SK-N-SH treated with all-trans-retinoic acid at 6 μM for 48 hours (cell line): ENCODE results near the gene COBL.

ENCODE experiments used
- ARNTL ChIP-seq: fragments of 450-650 bp; formaldehyde crosslinking; IDR thresholded peaks from 2 replicates; pipeline ENCODE4 v1.5.0; 2020; ENCODE audit warnings: low read depth, mild to moderate bottlenecking, moderate library complexity, borderline replicate concordance
- RARB ChIP-seq: fragments of 250-450 bp; sonication (Bioruptor Pico); IDR thresholded peaks from 2 replicates; pipeline ENCODE4 v1.8.0; 2021; ENCODE audit warnings: mild to moderate bottlenecking, moderate library complexity
- ZNF565 ChIP-seq: fragments of 450-650 bp; formaldehyde crosslinking; conservative IDR thresholded peaks from 2 replicates; pipeline ENCODE4 v1.5.0; 2020; ENCODE audit warnings: low read depth, mild to moderate bottlenecking, moderate library complexity

DNA sequence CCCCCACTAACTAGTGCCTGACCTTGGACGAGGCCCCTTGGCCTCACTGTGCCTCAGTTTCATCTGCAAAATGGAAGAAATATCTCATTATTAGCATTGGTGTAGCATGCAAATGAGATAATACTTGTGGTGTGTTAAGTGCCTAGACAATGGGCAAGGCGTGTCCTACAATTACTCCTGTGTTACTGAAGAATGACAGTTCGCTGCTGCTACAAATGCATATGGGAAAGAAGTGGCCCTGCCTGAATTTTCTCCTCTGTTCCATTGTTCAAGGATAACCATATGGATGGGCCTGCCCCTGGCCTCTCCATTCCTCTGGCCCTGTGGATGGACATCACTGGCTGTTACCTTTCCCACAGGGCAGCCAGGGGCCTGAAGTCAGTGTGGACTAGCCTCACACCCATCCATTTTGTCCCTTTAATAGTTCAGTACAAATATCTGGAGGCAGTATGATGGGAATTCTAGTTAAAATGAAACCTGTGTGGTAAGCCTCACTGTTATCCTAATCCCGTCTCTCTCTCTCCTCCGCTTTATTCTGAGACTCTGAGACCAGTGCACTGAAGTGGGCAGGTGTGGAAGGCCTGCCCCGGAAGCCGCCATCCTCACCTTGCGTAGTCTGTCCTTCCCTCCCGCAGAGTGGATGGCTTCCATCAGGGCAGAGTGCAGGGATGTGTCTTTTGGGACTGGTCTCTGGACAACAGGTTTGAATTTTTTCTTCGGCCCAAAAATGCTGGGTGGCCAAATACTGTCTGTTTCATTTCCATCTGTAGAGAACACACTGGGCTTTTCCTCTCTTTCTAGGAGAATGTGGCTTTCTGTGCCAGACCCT lies 289.3 kb downstream of the COBL start:
- TF ChIP-seq ARNTL (no peak), RARB (CRISPR knock-in tag) (no peak), ZNF565 (CRISPR knock-in tag) (no peak)
